HG03457 (cell line): ENCODE measurements around the gene KIAA1614.

Source experiments
- ATAC-seq: cut with Tn5 transposase; IDR thresholded peaks from one replicate; pipeline ENCODE4 v1.9.1; 2021; ENCODE audit warnings: moderate number of reproducible peaks; ENCODE audit not compliant: unreplicated experiment

Gene KIAA1614

DNA sequence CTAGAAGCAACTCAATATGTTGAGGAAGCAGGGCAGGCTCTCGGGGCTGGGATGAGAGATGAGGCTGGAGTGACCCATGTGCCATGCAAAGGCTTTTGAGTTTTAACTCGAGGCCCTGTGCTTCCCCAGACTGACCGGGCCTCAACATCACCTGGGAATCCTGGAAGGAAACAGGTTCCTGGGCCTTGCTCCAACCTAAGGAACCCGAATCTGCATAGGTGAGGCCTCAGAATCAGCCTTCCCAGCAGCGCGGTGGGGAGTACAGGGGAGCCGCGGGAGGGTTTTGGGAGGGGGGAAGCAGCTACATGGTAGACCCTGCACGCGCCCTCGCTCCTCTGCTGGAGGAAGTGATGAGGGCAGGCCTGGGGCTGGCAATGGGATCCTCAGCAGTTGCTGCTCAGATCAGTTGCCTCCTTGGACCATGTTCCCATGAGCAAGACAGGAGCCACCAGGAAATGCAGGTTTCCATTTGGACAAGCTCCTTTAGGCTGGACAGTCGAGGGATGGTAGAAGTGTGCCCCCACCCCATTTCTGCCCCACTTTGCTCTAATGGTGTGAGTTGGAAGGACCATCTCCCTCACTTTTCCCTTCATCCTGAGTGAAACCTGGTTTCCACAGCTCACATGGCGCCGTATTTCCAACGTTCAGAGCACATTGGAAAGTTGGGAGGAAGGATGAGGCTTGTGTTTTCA, 4.5 kb upstream of the KIAA1614 start:
- no peak for ATAC-seq

DNA sequence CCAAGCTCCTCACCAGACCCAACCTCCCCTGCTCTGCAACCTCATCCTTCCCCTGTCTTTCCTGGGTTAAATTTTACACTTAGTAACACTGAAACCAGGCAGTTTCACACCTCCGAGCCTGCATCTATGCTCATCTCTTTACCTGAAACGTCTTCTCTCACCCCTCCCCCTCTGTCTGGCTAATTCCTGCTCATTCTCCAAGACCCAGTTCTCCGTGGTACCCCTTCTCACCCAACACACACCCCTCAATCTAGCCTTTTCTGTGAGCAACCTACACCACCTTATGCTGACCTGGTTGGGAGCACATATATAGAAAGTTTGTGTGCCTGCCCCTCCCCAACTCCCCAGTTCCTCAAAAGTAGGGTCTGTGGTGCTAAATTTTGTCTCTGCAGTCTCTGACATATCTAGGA, 3.7 kb upstream of the KIAA1614 start:
- peak; percentile 23 for ATAC-seq

DNA sequence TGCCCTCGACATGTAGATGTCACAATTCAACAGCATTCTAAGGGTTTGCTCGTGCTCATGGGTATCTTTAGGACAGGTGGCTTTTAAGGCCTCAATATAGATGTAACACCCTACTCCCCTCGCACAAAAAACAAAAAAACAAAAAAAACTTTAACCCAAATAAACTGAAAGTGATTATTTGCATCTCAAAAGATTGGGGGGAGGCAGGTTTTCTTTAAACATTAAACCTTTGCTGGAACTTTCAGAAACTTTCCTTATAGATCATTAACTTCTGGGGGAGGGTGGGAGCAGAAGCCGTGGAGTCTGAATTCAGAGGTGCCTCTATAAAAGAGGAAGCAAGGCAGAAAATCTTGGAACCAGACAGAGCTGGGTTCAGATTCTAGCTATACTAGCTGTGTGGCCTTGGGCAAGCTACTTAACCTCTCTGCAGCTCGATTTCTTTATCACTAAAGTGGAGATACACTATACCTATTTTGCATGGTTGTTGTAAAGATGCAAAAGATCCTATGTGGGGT, 3.2 kb upstream of the KIAA1614 start:
- peak; percentile 36 for ATAC-seq

DNA sequence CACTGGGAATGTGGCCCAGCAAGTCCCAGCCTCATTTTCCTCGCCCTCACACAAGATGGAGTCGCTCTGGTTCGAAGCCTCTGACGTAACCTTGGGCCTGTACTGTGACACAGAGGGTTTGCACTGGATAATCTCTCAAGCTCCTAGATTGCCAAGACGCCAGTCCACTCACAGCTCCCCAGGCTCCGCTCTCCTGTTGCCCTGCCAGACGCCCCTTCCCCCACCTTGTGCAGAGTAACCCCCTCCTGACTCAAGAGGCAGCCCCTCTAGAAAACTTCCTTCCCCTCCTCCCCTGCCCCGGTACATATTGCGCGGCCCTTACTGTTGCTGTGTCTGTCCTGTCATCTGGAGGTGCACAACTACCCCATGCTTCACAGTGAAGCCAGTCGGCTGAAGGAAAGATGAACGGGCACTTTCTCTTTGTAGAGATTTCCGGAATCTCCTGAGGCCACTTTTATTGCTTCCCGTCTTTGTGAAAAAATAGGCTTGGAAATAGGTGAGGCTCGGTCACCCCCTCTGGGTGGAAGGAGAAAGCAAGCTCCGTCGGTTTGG, 981 bp upstream of the KIAA1614 start:
- ATAC-seq, result no peak

DNA sequence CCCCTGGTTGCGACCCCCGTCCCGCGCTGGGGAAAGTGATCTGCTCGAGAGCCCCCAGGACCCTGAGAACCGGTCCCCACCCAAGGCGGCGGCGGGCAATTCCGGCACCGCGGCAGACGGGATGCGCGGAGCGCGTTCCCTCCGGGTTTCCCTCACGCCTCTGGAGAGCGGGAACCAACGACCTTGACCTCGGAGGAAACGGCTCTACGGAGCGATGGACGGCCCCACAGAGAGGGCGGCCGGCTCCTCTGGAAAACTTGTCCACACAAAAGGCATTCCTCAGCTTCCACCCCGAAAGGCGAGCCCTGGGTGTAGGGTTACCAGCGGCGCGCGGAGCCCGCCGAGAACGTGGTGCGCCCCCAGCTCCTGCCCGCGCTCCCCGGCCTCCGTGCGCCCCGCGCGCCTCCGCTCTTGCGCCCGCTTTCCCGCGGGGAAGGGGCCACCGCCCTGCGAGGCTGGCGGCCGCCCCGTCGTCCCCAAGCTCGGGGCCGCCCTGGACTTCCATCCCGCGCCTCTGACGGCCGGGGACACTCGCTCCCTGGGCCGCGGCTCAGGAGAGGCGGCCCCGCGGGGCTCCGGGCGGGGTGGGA, 391 bp upstream of the KIAA1614 start:
- ATAC-seq, result no peak

DNA sequence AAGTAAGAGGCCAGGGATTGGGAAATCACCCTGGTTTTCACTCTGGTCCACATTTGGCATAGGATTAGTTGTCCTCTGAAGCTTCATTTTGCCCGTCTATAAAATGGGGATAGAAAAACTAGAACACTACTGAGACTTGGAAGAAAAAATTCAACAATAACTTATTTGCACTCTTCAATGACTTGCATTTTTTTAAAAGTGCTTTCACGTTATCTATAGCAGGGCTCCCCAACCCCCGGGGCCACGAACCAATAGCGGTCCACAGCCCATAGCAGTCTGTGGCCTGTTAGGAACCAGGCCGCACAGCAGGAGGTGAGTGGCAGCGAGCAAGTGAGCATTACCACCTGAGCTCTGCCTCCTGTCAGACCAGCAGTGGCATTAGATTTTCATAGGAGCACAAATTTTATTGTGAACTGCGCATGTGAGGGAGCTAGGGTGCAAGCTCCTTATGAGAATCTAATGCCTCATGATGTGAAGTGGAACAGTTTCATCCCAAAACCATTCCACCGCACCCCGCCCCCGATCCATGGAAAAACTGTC, 2.8 kb downstream of the KIAA1614 start:
- ATAC-seq, result no peak

DNA sequence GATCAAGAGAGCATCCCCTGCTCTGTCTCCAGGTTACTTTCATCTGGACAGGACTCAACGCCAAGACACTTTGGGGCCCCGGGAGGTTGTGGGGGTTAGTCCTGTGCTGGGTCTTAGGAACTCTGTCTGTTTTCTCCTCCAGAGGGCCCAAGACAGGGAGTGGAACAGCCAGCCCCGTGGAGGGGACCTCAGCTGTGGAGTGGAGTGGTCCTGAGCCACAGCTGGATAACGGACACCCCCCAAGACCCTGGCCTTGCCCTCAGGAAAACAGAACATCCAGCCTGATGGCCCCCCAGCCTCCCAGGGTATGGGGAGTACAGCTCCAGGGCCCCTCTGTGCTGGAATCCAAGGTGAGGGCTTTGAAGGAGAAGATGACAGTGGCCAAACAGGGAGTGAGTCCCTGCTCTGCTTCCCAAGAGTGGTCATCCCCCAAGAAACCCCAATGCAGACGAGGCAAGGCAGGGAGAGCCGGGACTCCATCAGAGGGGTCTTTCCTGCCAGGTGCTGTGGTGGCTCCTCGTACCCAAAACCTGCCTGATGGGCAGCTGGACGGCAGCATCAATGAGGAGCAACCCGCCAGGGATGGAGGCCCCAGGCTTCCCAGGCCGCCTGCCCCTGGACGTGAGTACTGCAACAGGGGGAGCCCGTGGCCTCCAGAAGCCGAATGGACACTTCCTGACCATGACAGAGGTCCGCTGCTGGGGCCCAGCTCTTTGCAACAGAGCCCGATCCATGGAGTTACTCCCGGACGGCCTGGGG, 3.5 kb downstream of the KIAA1614 start:
- no peak for ATAC-seq

DNA sequence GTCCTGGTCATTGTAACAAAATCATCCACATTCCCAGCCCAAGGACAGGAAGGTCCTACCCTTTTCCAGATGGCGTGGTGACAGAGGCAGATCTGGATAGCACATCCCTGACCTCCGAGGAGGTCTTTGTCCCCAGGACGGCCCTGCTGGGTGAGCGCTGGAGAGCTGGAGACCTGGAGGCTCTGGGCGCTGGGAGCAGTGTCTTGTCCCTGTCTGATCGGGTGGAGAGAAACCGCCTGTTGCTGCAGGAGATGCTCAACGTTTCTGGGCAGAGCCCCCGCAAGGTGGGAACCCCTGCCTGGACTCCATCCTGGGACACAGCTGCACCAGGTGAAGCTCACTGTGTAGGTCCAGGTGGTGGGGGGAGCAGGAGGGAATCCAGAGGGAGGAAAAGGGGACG, 4.1 kb downstream of the KIAA1614 start:
- ATAC-seq, result no peak

DNA sequence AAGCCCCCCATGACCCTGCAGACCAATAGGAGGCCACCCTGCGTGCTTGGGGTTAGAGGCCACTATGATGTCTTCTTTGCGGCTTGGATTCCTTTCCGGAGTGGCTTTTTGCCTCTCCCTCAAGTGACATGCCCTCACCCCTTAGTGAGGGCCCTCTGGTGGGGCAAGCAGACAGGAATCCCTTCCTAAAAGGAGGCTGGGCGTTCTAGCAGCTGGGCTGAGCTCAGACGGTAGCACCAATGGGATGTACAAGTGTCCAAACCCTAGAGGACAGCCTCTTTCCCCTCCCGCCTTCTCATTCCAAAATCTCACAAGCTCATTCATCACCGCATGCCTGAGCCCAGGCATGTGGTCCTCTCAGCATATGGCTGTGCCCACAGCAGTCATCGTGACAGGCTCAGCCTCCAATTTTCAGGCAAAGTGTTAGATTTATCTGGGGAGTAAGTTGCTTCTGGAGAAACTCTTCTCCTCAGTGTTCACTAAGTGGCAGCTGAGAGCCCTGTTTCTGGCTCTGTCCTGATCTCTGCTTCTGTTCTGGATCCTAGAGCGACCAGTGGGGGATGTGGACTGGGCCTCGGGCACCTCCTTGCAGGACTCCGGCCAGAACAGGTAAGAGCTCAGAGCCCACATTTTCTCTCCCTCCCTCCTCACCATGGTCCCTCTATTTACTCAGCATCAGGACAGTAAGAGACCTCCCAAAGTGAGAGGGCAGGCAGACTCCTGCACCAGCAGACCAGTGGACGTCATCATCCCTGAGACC, 4.8 kb downstream of the KIAA1614 start:
- ATAC-seq, result no peak

DNA sequence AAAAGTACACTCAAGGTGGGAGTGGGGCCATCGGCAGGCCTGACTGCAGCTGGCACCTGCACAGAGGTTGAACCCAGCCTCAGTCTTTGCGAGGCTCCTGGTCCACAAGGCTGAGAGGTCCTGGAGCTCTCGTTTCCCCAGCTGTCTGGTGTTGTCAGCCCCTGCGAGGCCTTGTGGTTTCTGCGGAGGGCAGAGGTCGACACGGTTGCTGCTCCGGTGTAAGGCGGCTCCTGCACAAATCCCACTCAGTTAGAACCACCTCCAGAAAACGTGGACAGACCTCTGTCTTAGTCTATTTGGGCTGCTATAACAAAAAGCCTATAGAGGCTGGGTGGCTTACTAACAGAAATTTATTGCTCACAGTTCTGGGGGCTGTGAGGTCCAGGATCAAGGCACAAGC, 5.8 kb downstream of the KIAA1614 start:
- no peak for ATAC-seq

DNA sequence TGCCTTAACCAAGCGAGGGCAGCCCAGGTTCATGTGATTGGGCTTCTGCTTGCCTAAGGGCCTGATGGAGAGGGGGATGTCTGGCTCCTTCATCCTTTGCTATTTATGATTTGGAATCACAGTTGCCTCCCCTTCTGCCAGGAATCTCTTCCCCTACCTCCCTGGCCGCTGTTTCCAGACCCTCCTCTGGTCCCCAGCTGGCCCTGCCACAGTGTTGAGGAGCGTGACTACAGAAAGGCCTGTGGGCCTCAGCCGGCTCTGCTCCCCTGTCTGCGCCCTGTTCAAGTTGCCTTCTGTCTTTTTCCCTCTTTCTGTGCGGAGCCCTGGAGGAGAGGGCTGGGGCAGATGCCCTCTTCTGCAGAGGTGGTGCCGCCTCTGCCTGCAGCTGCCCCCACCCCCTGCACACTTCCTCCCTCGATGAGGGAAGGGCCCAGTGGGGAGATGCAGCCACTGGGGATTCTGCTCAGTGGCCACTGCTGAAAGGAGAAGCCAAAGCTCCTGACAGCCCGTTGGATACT, 6.5 kb downstream of the KIAA1614 start:
- no peak for ATAC-seq

DNA sequence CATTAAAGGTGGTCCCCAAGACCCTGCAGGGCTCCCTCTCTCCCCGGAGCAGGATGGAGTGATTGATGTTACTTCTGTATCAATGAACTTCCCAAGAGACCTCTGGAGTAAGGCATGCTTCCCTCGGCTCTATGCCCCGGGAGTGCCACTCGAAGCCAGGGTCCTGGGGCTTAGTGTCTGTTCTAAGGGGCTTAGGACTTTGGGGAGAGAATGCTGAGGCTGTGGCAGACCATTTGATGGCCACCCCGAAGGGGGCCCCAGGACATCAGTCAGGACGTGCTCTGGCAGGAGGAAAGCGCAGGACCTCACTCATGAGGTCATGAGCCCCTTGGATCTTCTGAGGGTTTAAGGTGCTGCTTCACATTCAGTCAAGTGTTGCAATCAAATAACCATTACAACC, 7.5 kb downstream of the KIAA1614 start:
- no peak for ATAC-seq

DNA sequence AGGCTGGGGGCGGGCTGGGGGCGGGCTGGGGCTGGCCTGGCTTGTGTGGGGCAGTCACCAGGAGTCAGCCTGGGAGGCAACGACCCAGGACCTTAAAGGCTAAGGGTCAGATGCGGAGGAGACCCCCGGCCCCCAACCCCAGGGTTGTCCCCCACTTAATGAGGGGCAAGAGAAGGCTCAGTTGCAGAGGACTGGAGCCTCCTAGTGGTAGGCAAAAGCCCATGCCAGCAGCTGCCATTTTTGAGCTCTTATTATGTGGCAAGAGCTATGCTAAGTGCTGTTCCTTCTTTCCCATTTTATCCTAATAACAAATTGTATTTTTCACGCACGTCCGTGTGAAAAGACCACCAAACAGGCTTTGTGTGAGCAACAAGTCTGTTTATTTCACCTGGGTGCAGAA, 8.0 kb downstream of the KIAA1614 start:
- no peak for ATAC-seq

DNA sequence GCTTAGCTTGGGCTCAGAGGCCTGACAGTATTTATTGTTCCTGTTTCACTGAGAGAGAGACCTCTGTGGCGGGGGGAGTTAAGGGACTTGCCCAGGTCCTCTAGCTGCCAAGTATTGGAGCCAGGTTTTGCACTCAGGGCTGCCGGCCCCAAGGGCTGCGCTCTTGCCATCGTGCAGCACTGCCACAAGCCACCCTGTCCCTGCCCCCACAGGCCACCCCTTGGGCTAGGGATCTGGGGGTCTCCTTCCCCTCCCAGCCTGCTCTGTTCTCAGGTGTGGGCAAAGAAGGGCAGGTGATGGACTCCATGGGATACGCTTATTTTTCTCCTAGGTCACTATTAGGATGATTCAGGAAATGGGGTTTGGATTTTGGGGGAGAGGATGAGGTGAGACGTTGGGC, 8.7 kb downstream of the KIAA1614 start:
- no peak for ATAC-seq

DNA sequence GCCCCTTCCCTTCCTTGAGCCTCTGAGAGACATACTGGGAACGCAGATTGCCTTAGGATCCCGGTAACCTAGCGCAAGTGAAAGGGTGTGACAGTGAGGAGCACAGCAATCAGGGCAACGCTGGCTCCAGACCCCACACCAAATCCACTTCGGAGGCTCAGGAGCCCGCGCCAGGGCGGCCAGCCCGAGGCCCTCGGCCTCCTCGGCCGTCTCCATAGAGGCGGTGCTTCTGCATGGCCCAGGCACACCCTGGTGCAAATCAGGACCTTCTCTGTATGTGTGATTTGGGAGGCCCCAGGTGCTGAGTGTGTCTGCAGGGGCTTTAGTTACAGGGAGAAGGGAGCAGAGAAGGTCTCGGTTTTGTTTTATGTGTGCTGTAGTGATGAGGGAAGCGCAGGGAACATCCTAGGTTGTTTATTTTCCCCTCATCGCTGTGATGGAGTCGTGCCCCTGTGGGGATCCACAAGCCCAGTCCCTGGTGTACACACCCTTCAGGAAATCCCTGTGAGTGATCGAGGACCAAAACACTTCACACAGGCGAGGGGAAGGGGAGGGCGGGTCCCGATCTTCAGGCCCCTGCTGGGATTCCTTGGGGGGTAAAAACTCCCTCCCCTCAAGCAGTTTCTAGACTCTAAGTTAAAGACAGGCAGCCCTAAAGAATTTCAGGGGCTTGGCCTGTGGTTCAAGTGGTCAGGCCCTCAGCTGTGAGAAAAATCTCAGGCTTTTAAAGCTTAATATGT, 9.4 kb downstream of the KIAA1614 start:
- no peak for ATAC-seq

DNA sequence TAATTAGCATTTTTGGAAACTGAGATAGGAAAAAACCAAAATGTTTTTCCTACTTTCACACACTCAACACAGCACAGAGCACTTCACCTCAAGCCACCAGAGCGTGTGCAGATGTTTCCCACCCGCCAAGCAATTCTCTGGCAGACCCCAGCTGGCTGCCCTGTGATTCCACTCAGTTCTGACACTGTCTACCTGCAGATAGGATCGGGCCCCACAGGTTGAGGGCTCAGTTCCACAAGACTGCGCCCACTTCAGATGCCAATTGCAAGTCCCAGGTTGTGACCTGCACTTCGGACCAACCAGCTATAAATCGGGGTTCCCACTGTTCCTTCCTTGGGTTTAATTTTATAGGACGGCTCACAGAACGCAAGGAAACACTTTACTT, 9.9 kb downstream of the KIAA1614 start:
- no peak for ATAC-seq

DNA sequence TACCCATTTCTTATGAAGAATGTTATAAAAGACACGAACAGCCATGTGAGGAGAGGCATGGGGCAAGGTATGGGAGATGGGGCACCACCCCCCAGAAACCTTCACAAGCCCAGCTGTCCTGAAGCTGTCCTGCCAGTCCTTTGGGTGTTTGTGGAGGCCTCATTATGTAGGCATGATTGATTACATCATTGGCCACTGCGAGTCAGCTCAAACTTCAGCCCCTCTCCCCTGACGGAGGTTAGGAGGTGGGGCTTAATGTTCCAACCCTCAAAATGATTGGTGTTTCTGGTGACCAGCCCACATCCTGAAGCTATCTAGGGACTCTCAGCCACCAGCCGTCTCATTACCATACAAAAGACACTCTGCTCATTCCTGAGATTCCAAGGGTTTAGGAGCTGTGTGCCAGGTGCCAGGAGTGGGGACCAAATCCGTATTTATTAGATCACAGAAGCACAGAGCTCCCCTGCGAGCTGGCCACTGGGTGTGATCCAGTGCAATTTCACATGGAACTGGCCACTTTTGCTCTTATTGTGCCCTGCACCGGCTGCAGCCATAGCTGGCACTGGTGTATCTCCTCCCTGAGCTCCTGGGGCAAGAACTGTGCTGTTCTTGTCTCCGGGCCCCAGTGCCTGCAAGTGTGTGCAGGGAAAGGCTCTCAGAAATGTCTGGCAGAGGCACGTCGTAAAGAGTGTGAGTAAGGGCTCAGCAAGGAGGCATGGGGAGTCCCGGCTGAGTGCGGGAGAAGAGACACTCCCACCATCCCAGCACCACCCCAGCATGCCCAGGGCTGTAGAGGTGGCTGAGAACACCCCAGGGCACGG, 10.5 kb downstream of the KIAA1614 start:
- ATAC-seq, result no peak

DNA sequence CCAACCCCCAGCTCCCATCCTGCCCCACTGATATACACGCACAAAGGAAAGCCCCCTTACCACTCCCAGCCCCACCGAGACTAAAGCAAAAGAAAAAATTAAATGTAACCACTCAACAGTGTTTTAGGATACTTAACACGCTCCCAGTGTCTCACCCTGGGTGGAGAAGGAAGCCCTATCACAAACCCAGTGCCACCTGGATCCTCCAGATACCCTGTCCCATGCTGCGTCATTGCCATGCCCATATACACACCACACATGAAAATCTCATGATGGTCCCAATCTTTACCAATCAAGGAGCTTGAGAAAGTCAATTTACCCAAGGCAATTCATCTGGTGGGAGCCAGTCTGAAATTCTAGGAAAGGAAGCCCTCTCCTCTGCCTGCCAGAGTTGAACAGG, 11.2 kb downstream of the KIAA1614 start:
- no peak for ATAC-seq

DNA sequence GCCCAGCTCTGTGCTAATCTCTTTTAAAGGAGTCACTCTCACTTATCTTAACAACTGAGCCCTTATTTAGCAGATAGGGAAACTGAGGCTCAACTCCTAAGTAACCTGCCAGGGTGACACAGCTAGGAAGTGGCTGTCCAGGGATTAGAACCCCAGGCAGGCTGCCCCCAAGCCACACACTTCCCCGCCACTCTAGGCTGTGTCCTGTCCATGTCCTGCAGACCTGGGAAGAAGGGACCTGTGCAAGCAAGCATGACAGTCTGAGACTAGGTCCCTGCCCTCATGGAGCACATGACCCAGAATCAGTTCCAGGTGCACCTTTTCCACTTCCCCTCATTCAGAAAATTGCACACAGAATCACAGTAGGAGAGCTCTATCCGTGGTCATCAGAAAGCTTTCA, 12.2 kb downstream of the KIAA1614 start:
- no peak for ATAC-seq
